Heart left ventricle (tissue), 16 donors: ENCODE measurements around the gene TMEM218. TPM values are rescaled to one million over a fixed set of nuclear protein-coding genes. Genes with fewer than 3 reads are reported as not detected.
"Not testable (repeated sequence)": the region's sequence is repeated elsewhere in the genome, so short reads cannot be mapped to it uniquely, and the experiment has no call there.

Experiments
- ATAC-seq, 4 donors: fragments of 200-7000 bp; cut with Tn5 transposase; one replicate each; pipeline ENCODE4 v1.9.1; 2020 to 2022; ENCODE audit warnings: moderate library complexity in 4 of 4, mild to moderate bottlenecking in 3 of 4, moderate number of reproducible peaks in 1 of 4
- DNase-seq, 5 donors: peaks; one replicate each; pipeline ENCODE4 v3.0.0-alpha.2; 2020
- H3K27ac ChIP-seq, 12 donors: fragments of 200-600 bp; sonication (generic) in 4 of 12; one replicate each; pipeline versions ENCODE4 v1.5.0 to v1.8.0; 2016 to 2022; ENCODE audit warnings: mild to moderate bottlenecking in 2 of 12
- H3K27me3 ChIP-seq, 9 donors: fragments of 200-600 bp; sonication (generic) in 2 of 9; one replicate each; pipeline versions ENCODE4 v1.5.1 to v1.8.0; 2016 to 2022; ENCODE audit warnings: mild to moderate bottlenecking in 3 of 9
- H3K36me3 ChIP-seq, 9 donors: fragments of 200-600 bp; sonication (generic) in 2 of 9; one replicate each; pipeline versions ENCODE4 v1.5.0 to v1.8.0; 2018 to 2022; ENCODE audit warnings: mild to moderate bottlenecking in 2 of 9
- H3K4me1 ChIP-seq, 12 donors: fragments of 200-600 bp; sonication (generic) in 4 of 12; one replicate each; pipeline versions ENCODE4 v1.5.0 to v1.8.0; 2016 to 2022; ENCODE audit warnings: mild to moderate bottlenecking in 3 of 12
- H3K4me3 ChIP-seq, 12 donors: fragments of 200-600 bp; sonication (generic) in 4 of 12; one replicate each; pipeline versions ENCODE4 v1.5.0 to v1.8.0; 2017 to 2022; ENCODE audit warnings: mild to moderate bottlenecking in 9 of 12, moderate library complexity in 4 of 12
- H3K9me3 ChIP-seq, 12 donors: fragments of 200-600 bp; sonication (generic) in 4 of 12; one replicate each; pipeline versions ENCODE4 v1.5.0 to v1.8.0; 2016 to 2022; ENCODE audit warnings: mild to moderate bottlenecking in 1 of 12
- POLR2A ChIP-seq, 2 donors: fragments of 450-650 bp; IDR thresholded peaks; one replicate each; pipeline ENCODE4 v1.6.1; 2017; ENCODE audit warnings: antibody characterized with exemption in 2 of 2, mild to moderate bottlenecking in 2 of 2, moderate library complexity in 2 of 2
- WGBS, 4 donors: extraction: QIAGEN DNeasy Blood & Tissue Kit in 2 of 4; methylation state at CpG; one replicate each; pipeline versions ENCODE4 v1.1.5 to v1.1.7; 2013 to 2018; 5-methylcytosine and 5-hydroxymethylcytosine counted together
- intact Hi-C, 10 donors: fragments of 100-400 bp; cut with DNase I; formaldehyde crosslinking; loops; one replicate each; pipeline versions ENCODE4 v1.11.1 to v1.14.2; 2022
- polyA plus RNA-seq, 2 donors: library from polyadenylated mRNA; stranded (reverse); fragments of 200-250 nt; gene quantifications; one replicate each; pipeline ENCODE4 v1.2.3, GENCODE V29; 2013
- total RNA-seq, 9 donors: library from RNA; depleted of rRNA in 2 of 9; stranded (reverse); fragments of >200 nt in 2 of 9; fragmentation: NEBNext Ultra II Directional in 3 of 9; extraction: Animal tissue kit (Norgen Biotek cat#: 25700) in 3 of 9; gene quantifications; one replicate each; pipeline versions ENCODE4 v1.1.0 to v1.2.4, GENCODE V29; 2016 to 2023
- TF ChIP-seq, protein P1 (sequence below), 12 donors: fragments of 200-600 bp; sonication (generic) in 4 of 12; IDR thresholded peaks; one replicate each; pipeline versions ENCODE4 v1.5.0 to v1.8.0; 2018 to 2022; ENCODE audit warnings: antibody characterized with exemption in 12 of 12, mild to moderate bottlenecking in 5 of 12
- donor health status: ischemic (EF 13 %, LVEDD 7.1; RV severe dilation, severe dysfunction).
- donor health status: healthy with polysubstance abuse.
- donor health status: DM: no; HTN: yes; CAD: no.
- donor health status: DM: no; HTN: no; CAD: no.
- donor health status: ischemic (EF 25% LVEDD 6.9; RV normal size, moderate dysfunction).
- donor health status: ischemic (EF 25% LVEDD 5.7; RV mildly dilated, moderate dysfunction).
- donor health status: healthy.
- donor health status: DM: yes; HTN: yes; CAD: no.
- donor health status: ischemic (EF 35%, LVEDD 5.7; RV mildly dilated, moderate dysfunction).
- donor health status: nonischemic (EF 11% LVEDD 7.7; RV severe dilation, severe dysfunction).
- donor health status: DM: yes; HTN: yes; CAD: no.
- donor health status: PGD.
- donor health status: ischemic (EF 29% LVEDD 5.4; RV normal size, mild dysfunction).
- donor health status: nonischemic (EF 23%, LVEDD 6.1; RV moderate dilation, normal function).

TMEM218 gene
- total and polyA plus RNA-seq, 11 donors, result 4.7 to 21.8 (median 6.8) TPM

GRCh38 chr11:125062218-125062930 is 49.1 kb downstream of the TMEM218 start:
- peak overlapping the region; percentile 22 to 79 (median 67) for H3K4me3 ChIP-seq
- H3K9me3 ChIP-seq, result no peaks in the 10 kb centered on the region
- WGBS, 4 donors, result 41 to 51% (median 46%) methylated on average over 17 to 19 of the region's 19 CpGs
- ATAC-seq (peak in 3 of 4 donors; percentile 12 to 25 (median 12)), DNase-seq (peak in 2 of 5 donors; percentile 8 to 23)
- peak overlapping the region in 7 of 12 donors; percentile 38 to 90 (median 60) for H3K27ac ChIP-seq
- TF ChIP-seq, protein P1, sequence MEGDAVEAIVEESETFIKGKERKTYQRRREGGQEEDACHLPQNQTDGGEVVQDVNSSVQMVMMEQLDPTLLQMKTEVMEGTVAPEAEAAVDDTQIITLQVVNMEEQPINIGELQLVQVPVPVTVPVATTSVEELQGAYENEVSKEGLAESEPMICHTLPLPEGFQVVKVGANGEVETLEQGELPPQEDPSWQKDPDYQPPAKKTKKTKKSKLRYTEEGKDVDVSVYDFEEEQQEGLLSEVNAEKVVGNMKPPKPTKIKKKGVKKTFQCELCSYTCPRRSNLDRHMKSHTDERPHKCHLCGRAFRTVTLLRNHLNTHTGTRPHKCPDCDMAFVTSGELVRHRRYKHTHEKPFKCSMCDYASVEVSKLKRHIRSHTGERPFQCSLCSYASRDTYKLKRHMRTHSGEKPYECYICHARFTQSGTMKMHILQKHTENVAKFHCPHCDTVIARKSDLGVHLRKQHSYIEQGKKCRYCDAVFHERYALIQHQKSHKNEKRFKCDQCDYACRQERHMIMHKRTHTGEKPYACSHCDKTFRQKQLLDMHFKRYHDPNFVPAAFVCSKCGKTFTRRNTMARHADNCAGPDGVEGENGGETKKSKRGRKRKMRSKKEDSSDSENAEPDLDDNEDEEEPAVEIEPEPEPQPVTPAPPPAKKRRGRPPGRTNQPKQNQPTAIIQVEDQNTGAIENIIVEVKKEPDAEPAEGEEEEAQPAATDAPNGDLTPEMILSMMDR (IDR thresholded peaks at IDR 0.05), result no peak
- TF ChIP-seq POLR2A (IDR thresholded peaks at IDR 0.05), result no peak
- no peaks in the 10 kb centered on the region for H3K36me3 ChIP-seq
- H3K4me1 ChIP-seq, result peaks cover 0 to 17% (median 7%) of the 10 kb centered on the region in 12 donors
- intact Hi-C loops, result no loop called here
- peaks cover 0 to 26% (median 5%) of the 10 kb centered on the region in 9 donors for H3K27me3 ChIP-seq

- H3K9me3 ChIP-seq, result no peaks in the 10 kb centered on the region
- peaks cover 0 to 16% (median 5%) of the 10 kb centered on the region in 9 donors for H3K27me3 ChIP-seq
- H3K27ac ChIP-seq, result no peak overlapping the region
- no peaks in the 10 kb centered on the region for H3K36me3 ChIP-seq
- whole genome bisulfite sequencing, 4 donors, result 57 to 72% (median 59%) methylated on average over 4 of the region's 4 CpGs
- DNase-seq, result no peak
- peaks cover 0 to 17% (median 7%) of the 10 kb centered on the region in 12 donors for H3K4me1 ChIP-seq
- TF ChIP-seq, protein P1 (IDR thresholded peaks at IDR 0.05), result no peak
- TF ChIP-seq POLR2A (IDR thresholded peaks at IDR 0.05), result no peak
- ATAC-seq, result no peak
- no peak overlapping the region for H3K4me3 ChIP-seq
- intact Hi-C loops, result no loop called here
Measured at GRCh38 chr11:125061281-125061680, 50.1 kb downstream of the TMEM218 start.

GRCh38 chr11:125057693-125058016 is 53.8 kb downstream of the TMEM218 start:
- Histone ChIP-seq H3K27ac (no peak overlapping the region), H3K27me3 (no peaks in the 10 kb centered on the region), H3K4me3 (no peak overlapping the region), H3K36me3 (no peaks in the 10 kb centered on the region), H3K9me3 (peaks cover 0 to 3% (median 0%) of the 10 kb centered on the region in 12 donors), H3K4me1 (peaks cover 0 to 4% (median 0%) of the 10 kb centered on the region in 12 donors)
- TF ChIP-seq, protein P1 (IDR thresholded peaks at IDR 0.05), result no peak
- TF ChIP-seq POLR2A (IDR thresholded peaks at IDR 0.05), result no peak
- intact Hi-C loops, result no loop called here
- ATAC-seq (no peak), DNase-seq (no peak)
- 93 to 97% (median 95%) methylated on average over 4 to 5 of the region's 5 CpGs for WGBS, 4 donors

GRCh38 chr11:125056931-125057692 is 54.3 kb downstream of the TMEM218 start:
- Histone ChIP-seq H3K36me3 (no peaks in the 10 kb centered on the region), H3K9me3 (peaks cover 0 to 3% (median 0%) of the 10 kb centered on the region in 12 donors), H3K27ac (no peak overlapping the region), H3K27me3 (no peaks in the 10 kb centered on the region), H3K4me3 (no peak overlapping the region), H3K4me1 (no peaks in the 10 kb centered on the region)
- no peak for TF ChIP-seq POLR2A (IDR thresholded peaks at IDR 0.05)
- TF ChIP-seq, protein P1 (IDR thresholded peaks at IDR 0.05), result no peak
- 82 to 90% (median 85%) methylated on average over 5 of the region's 5 CpGs for WGBS, 4 donors
- no peak for DNase-seq
- no peak for ATAC-seq
- intact Hi-C loops, result no loop called here

GRCh38 chr11:125056111-125056510 is 55.3 kb downstream of the TMEM218 start:
- H3K27me3 ChIP-seq, DNase-seq, H3K9me3 ChIP-seq, H3K4me3 ChIP-seq, ATAC-seq, H3K36me3 ChIP-seq, H3K4me1 ChIP-seq, intact Hi-C loops, H3K27ac ChIP-seq: not testable (repeated sequence)
- WGBS, 4 donors, result 96 to 100% (median 98%) methylated on average over 2 of the region's 2 CpGs
